Fibroblast of pulmonary artery (primary cell): Measurements from ENCODE around the gene SGPL1.
A peak's percentile ranks its signal among the peaks of the same experiment; 100 is the strongest.
"Not testable (repeated sequence)": the region's sequence is repeated elsewhere in the genome, so short reads cannot be mapped to it uniquely, and the experiment has no call there.

Source experiments
- DNase-seq: peaks from one replicate; pipeline ENCODE4 v3.0.0-alpha.2; 2010; ENCODE audit warnings: low read depth
- H3K4me3 ChIP-seq: replicated peaks from 2 replicates; pipeline ENCODE4 v1.5.1; 2011; ENCODE audit warnings: low read depth, mild to moderate bottlenecking, control low read depth, low read length, moderate library complexity
- TF ChIP-seq, protein P1 (sequence below): IDR thresholded peaks from 2 replicates; pipeline ENCODE4 v1.5.1; 2011; ENCODE audit warnings: mild to moderate bottlenecking, control low read depth, low read length, inconsistent platforms; ENCODE audit errors: missing control alignments

The SGPL1 gene

GRCh38 chr10:70815504-70816219 lies at the start of gene SGPL1:
TSS of gene SGPL1 (plus strand) at chr10:70815948. CDS start at chr10:70816854, 906 bp downstream.
- DNase-seq = peak; percentile 78
- TF ChIP-seq, protein P1, sequence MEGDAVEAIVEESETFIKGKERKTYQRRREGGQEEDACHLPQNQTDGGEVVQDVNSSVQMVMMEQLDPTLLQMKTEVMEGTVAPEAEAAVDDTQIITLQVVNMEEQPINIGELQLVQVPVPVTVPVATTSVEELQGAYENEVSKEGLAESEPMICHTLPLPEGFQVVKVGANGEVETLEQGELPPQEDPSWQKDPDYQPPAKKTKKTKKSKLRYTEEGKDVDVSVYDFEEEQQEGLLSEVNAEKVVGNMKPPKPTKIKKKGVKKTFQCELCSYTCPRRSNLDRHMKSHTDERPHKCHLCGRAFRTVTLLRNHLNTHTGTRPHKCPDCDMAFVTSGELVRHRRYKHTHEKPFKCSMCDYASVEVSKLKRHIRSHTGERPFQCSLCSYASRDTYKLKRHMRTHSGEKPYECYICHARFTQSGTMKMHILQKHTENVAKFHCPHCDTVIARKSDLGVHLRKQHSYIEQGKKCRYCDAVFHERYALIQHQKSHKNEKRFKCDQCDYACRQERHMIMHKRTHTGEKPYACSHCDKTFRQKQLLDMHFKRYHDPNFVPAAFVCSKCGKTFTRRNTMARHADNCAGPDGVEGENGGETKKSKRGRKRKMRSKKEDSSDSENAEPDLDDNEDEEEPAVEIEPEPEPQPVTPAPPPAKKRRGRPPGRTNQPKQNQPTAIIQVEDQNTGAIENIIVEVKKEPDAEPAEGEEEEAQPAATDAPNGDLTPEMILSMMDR = peak; percentile 63
- peak within 1 kb of the TSS; percentile 89 for H3K4me3 ChIP-seq

GRCh38 chr10:70768026-70768685 lies 47.6 kb upstream of the SGPL1 start:
- not testable (repeated sequence) for DNase-seq, H3K4me3 ChIP-seq

GRCh38 chr10:70769121-70769520 lies 46.6 kb upstream of the SGPL1 start:
- DNase-seq = no peak
- H3K4me3 ChIP-seq = no peak overlapping the region
- TF ChIP-seq, protein P1 = no peak

- TF ChIP-seq, protein P1 = no peak
- no peak overlapping the region for H3K4me3 ChIP-seq
- no peak for DNase-seq
Measured at GRCh38 chr10:70770001-70770400, 45.7 kb upstream of the SGPL1 start.

DNA sequence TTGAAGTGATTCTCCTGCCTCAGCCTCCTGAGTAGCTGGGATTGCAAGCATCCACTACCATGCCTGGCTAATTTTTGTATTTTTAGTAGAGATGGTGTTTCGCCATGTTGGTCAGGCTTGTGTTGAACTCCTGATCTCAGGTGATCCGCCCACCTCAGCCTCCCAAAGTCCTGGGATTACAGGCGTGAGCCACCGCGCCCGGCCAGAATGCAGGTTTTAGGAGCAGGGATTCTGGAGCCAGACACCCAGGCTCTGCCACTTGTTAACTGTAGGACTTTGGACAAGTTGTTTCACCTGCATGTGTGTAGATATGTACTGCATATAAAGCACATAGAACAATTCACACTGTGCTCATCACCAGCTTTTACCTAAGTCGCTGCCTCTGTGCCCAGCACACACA lies 45.2 kb upstream of the SGPL1 start:
- H3K4me3 ChIP-seq, DNase-seq: not testable (repeated sequence)

GRCh38 chr10:70771311-70772194 lies 44.2 kb upstream of the SGPL1 start:
- TF ChIP-seq, protein P1 = no peak
- H3K4me3 ChIP-seq = no peak overlapping the region
- no peak for DNase-seq

DNA sequence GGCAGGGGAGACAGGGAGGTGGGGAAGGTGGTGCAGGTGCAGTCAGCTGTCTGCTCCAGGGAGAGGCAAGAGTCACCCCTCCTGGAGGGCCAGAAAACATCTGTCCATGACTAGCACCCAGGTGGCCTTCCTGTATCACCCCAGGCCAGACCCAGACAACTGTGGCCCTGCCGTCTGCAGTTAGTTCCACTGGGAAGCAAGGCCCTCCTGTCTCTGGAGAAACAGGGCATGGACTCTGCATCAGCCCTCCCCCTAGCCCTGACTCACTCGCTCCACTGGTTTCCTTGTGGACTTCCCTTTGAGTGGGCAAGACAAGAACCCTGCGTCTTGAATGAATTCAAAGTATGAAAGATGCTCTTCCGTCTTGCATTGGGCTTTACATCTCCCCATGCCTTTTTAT lies 43.1 kb upstream of the SGPL1 start:
- TF ChIP-seq, protein P1 = no peak
- no peak for DNase-seq

More for the DNA sequence above, 43.1 kb upstream of the SGPL1 start:
- no peak overlapping the region for H3K4me3 ChIP-seq
